DLD1 (cell line): Measurements from ENCODE around the gene ZNF844.
"Not testable (repeated sequence)": the region's sequence is repeated elsewhere in the genome, so short reads cannot be mapped to it uniquely, and the experiment has no call there.

Experiments used
- in situ Hi-C: cut with HindIII; loops from 2 replicates; pipeline ENCODE4 v1.10.0; 2017; ENCODE audit warnings: low sequenced_read_pairs

The ZNF844 gene

DNA sequence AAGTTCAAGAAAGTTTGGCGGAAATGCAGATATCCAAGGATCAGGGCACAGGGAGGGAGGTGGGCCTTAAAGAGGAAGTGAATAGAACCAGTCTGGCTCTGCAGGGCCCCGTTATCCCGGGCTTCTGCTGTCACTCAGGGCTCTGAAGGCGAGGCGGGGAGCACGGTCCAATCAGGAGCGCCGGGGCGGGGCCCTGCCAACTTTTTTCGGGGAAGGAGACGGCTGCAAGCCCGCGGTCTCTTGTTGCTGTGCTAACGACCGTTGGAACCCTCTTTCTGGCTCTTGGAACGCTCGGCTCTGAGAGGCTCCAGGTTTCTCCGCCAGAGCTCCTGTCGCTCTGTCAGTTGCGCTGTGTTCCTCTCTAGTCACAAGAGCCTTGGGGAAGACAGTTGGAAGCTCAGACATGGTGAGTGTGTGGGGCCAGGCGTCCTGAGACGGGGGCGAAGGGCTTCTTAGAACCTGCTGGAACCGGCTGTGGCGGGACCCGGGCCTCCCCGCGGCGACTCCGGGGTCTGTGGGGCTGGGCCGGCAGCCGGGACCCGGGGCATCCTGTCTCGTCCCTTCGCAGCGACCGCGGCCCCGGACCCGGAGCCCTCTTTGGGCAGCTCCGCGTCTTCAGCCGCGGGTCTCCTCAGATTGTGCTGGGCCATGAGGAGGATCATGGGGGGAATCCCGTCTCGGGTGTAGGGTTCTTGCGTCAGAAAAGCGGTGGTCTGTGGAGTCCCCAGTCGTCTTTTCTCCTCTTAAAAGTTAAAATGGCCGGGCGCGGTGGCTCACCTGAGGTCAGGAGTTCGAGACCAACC lies 27.7 kb downstream of the ZNF844 start:
- in situ Hi-C loops = no loop called here

DNA sequence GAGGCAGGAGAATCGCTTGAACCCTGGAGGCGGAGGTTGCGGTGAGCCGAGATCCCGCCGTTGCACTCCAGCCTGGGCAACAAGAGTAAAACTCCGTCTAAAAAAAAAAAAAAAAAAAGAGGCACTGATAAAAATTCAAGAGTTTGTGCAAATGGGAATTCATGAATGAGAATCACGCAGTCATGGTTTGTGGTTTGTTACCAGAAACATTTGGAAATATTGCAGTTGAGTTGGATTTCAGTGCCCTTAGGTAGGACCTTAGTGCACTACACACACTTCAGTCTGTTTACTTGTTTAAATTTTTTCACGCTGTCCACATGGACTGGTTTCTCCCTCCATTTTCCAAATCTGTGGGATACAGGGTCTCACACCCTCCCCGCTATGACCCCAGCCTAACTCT lies 28.4 kb downstream of the ZNF844 start:
- in situ Hi-C loops = no loop called here

DNA sequence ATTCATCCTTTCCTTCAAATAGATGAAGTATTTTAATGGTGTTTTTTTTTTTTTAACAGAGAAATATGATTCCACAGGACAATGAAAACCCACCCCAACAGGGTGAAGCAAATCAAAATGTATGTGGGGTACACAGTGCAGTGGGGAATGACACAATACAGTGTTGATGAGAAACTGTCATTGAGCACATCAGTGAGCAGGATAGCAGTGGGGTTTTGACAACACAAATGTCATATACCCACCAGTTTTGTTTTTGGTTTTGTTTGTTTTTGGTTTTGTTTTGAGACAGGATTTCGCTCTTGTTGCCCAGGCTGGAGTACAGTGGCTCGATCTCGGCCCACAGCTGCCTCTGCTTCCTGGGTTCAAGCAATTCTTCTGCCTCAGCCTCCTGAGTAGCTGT lies 29.2 kb downstream of the ZNF844 start:
- in situ Hi-C loops = no loop called here

DNA sequence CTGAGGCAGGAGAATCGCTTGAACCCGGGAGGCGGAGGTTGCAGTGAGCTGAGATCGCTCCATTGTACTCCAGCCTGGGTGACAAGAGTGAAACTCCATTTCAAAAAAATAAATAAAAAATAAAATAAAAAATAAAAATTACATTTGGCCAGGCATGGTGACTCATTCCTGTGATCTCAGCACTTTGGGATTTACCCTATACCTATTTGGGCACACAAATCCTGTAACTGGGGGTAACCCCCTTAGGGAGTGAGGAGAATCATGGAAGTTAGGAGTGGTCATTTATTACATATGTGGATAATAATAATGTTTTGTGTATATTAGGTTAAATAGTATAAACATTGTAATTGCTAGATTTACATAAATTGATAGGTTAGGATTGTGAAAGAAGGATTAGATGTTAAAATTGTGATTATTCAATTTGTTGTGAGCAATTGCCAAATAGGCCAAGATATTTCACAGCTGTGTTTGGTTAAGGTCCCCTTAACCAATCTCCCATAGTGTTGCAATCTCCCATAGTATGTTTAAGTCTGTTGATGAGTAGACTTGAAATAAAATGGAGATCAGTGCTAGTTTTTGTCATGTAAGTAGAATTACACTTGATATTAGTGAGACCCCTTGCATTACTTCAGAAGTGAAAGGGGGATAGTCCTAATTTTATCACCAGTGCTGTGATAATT lies 30.7 kb downstream of the ZNF844 start:
- in situ Hi-C loops = no loop called here

DNA sequence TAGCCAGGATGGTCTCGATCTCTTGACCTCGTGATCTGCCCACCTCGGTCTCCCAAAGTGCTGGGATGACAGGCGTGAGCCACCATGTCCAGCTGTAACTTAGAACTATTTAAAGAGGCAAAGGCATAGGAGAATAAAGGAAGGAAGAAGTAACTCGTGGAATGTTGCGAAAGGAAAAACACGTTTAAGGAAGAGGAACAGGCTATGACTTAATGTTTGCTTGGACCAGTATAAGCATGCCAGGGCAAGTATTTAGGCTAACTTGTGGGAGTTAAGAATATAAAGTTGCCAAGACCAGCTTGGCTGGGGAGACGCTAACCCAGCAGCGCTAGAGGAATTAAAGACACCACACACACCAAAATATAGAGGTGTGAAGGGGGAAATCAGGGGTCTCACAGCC lies 33.5 kb downstream of the ZNF844 start:
- in situ Hi-C loops = no loop called here

DNA sequence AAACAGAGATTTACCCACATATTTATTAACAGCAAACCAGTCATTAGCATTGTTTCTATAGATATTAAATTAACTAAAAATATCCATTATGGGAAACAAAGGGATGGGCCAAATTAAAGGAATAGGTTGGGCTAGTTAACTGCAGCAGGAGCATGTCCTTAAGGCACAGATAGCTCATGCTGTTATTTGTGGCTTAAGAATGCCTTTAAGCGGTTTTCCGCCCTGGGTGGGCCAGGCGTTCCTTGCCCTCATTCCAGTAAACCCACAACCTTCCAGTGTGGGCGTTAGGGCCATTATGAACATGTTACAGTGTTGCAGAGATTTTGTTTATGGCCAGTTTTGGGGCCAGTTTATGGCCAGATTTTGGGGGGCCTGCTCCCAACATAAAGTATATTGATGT lies 39.4 kb downstream of the ZNF844 start:
- in situ Hi-C loops = not testable (repeated sequence)

DNA sequence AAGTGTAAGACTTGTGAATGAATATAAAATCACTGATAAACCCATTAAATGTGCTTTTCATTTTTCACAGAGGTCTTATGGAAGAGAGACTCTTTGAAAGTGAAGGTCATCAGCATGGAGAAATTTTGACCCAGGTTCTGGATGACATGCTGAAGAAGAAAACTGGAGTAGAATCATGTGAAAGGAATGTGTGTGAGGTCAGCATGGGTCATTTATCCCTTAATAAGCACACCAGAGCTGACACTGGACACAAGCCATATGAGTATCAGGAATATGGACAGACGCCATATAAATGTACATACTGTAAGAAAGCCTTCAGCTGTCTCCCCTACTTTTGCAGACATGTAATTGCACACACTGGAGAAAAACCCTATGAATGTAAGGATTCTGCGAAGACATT lies 46.6 kb downstream of the ZNF844 start:
- in situ Hi-C loops = no loop called here

DNA sequence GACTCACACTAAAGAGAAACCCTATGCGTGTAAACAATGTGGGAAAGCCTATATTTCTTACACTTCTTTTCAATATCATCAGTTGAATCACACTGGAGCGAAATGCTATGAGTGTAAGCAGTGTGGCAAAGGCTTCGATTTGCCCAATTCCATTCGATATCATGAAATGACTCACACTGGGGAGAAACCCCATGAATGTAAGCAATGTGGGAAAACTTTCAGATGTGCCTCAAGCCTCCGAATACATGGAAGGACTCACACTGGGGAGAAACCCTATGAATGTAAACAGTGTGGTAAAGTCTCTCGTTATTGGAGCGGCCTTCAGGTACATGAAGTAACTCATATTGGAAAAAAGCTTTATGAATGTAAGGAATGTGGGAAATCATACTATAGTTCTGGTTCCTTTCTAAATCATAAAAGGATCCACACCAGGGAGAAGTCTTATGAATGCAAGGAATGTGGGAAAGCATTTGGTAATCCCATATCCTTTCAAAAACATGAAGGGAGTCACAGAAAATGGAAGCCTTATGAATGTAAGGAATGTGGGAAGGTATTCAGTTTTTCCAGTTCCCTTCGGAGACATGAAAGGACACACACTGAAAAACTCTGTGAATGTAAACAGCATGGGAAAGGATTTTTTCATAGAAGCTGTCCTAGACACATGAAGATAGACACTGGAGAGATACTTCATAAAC lies 47.6 kb downstream of the ZNF844 start:
- in situ Hi-C loops = no loop called here

DNA sequence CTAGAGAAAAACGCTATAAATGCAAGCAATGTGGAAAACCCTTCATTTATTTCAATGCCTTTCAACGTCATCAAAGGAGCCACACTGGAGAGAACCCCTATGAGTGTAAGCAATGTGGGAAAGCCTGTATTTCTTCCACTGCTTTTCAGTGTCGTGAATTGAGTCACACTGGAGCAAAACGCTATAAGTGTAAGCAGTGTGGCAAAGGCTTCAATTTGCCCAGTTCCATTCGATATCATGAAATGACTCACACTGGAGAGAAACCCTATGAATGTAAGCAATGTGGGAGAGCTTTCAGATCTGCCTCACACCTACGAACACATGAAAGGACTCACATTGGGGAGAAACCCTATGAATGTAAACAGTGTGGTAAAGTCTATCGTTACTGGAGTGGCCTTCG lies 48.2 kb downstream of the ZNF844 start:
- in situ Hi-C loops = no loop called here

DNA sequence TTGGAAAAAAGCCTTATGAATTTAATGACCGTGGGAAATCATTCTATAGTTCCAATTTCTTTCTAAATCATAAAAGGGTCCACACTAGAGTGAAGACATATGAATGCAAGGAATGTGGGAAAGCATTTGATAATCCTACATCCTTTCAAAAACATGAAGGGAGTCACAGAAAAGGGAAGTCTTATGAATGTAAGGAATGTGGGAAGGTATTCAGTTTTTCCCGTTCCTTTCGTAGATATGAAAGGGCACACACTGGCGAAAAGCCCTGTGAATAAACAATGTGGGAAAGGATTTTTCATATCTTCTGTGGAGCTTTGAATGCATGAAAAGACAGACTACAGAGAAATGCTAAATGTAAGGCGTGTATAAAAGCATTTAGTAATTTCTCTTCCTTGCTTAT lies 48.6 kb downstream of the ZNF844 start:
- in situ Hi-C loops = no loop called here

DNA sequence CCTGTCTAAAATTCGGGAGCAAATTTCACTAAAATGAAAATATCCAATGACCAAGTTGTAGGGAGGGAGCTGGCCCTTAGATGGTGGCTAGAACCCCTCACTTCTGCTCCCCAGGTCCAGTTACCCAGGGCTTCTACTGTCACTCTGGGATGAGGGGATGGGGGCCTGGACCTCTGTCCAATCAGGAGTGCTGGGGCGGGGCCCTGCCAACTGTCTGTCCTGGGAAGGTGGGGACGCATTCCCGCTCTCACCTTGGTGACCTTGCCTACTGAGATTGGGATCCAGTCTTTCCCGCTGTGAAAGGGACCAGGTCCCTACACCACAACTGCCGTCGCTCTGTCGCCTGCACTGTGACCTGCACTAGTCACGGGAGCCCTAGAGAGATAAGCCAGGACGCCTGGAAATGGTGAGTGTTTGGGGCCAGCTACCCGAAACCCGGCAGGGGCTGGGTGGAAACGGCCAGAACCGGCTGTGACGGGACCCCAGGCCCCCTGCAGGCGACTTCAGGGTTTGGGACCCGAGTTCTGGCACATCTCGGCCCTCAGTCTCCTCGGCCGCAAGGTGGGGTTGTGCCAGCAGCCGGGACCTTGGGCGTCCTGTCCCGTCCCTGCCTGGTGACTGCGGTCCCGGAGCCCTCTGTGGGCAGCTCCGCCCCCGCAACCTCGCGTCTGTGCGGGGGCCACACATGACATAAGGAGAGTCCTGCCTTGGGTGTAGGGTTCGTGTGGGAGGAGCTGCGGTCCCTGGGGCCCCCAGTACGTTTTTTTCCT lies 52.9 kb downstream of the ZNF844 start:
- in situ Hi-C loops = no loop called here

DNA sequence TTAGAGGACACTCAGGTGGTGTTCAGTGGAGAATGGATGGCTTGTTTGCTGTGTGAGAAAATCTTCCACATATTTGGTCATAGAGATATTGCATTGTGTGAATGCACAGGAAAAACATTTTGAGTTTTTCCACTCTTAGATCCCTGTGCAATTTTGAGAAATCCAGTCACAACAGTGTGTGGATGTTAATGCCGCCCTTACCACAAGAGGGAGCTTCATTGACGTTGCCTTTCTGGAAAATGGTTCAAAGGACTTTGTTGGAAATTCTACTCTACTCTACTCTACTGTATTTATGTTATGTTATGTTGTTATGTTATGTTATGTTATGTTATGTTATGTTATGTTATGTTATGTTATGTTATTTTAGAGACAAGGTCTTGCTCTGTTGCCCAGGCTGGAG lies 62.2 kb downstream of the ZNF844 start:
- in situ Hi-C loops = no loop called here
